ENCODE measurements around the gene EEF1AKMT1. TPM values are rescaled to one million over a fixed set of nuclear protein-coding genes. Genes with fewer than 3 reads are reported as not detected.

EEF1AKMT1 gene
- total and polyA plus RNA-seq, 11 donors: 4.5 to 10.2 (median 8.7) TPM

DNA sequence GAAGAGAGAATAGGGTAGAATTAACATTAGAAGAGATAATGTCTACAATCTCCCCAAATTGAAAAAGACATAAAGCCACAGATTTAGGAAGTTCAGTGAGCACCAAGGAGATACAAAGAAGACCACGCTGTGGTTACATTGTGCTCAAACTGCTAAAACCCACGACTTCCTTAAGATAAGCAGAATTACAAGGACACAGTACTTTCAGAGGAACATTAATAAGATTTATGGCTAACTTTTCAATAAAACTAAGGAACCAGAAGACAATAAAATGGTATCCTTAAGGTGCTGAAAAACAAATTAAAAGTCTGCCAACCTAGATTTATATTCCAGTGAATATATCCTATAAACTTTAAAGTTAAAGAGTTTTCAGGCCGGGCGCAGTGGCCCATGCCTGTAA is 77.7 kb downstream of the EEF1AKMT1 start:
- DNase-seq: no peak
- Histone ChIP-seq H3K4me1 (no peaks in the 10 kb centered on the region), H3K4me3 (no peak overlapping the region), H3K36me3 (peaks cover 0 to 9% (median 0%) of the 10 kb centered on the region in 9 donors), H3K27ac (no peak overlapping the region), H3K9me3 (no peaks in the 10 kb centered on the region), H3K27me3 (peaks cover 0 to 4% (median 0%) of the 10 kb centered on the region in 9 donors)
- intact Hi-C loops (cut with DNase I): no loop called here
- ATAC-seq: no peak
- WGBS, 4 donors: 68 to 87% (median 79%) methylated on average over 4 of the region's 4 CpGs
- TF ChIP-seq, protein P1, sequence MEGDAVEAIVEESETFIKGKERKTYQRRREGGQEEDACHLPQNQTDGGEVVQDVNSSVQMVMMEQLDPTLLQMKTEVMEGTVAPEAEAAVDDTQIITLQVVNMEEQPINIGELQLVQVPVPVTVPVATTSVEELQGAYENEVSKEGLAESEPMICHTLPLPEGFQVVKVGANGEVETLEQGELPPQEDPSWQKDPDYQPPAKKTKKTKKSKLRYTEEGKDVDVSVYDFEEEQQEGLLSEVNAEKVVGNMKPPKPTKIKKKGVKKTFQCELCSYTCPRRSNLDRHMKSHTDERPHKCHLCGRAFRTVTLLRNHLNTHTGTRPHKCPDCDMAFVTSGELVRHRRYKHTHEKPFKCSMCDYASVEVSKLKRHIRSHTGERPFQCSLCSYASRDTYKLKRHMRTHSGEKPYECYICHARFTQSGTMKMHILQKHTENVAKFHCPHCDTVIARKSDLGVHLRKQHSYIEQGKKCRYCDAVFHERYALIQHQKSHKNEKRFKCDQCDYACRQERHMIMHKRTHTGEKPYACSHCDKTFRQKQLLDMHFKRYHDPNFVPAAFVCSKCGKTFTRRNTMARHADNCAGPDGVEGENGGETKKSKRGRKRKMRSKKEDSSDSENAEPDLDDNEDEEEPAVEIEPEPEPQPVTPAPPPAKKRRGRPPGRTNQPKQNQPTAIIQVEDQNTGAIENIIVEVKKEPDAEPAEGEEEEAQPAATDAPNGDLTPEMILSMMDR (IDR thresholded peaks at IDR 0.05): no peak
- TF ChIP-seq POLR2A (IDR thresholded peaks at IDR 0.05): no peak

DNA sequence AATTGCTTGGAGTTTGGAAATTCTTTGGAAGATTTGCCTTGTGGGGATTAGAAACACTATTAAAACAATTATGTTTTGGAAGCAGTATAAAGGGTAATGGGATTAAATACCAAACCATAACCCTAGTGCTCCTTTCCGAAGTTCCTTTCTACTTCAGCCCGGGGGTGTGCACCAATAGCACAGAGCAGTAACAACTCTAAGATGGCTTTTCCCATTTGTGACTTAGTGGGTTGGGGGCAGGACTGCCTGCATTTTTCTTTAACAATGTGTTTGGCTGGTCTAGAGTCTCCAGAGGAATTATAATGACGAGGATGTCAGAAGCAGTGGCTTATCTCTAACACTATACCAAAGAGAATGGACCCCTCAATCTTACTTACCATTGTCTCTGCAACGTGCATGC is 82.1 kb downstream of the EEF1AKMT1 start:
- WGBS, 4 donors: 66 to 74% (median 68%) methylated on average over 4 of the region's 4 CpGs
- Histone ChIP-seq H3K27ac (no peak overlapping the region), H3K4me1 (peaks cover 0 to under 1% (median 0%) of the 10 kb centered on the region in 12 donors), H3K4me3 (no peak overlapping the region), H3K9me3 (no peaks in the 10 kb centered on the region), H3K36me3 (peaks cover 0 to 20% (median 3%) of the 10 kb centered on the region in 9 donors), H3K27me3 (no peaks in the 10 kb centered on the region)
- ATAC-seq (no peak), DNase-seq (no peak)
- TF ChIP-seq, protein P1 (IDR thresholded peaks at IDR 0.05): no peak
- no peak for TF ChIP-seq POLR2A (IDR thresholded peaks at IDR 0.05)
- intact Hi-C loops (cut with DNase I): no loop called here

DNA sequence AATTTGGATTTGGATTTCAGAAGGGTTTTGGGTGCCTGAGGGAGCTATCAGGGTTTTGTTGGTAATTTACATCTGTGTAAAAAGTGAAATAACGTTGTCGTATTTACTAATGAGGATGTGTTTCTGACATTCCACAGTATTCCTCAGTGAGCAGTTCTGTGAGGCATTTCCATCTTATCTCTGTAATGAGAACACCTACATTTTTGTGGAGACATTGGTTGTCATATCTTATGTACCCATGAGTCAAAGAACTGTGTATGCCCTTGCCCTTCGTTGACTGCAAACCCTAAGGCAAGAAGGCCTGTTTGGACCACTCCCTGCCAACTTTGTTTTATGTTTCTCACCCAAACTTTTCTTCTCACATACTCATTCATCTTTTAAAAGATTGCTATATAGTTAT is 84.5 kb downstream of the EEF1AKMT1 start:
- Histone ChIP-seq H3K27me3 (no peaks in the 10 kb centered on the region), H3K4me3 (no peak overlapping the region), H3K36me3 (peaks cover 0 to 20% (median 3%) of the 10 kb centered on the region in 9 donors), H3K9me3 (no peaks in the 10 kb centered on the region), H3K4me1 (peaks cover 0 to 3% (median 0%) of the 10 kb centered on the region in 12 donors), H3K27ac (no peak overlapping the region)
- ATAC-seq (no peak), DNase-seq (no peak)
- no peak for TF ChIP-seq POLR2A (IDR thresholded peaks at IDR 0.05)
- TF ChIP-seq, protein P1 (IDR thresholded peaks at IDR 0.05): no peak
- WGBS, 4 donors: 94 to 96% (median 95%) methylated on average over 3 of the region's 3 CpGs
- intact Hi-C loops (cut with DNase I): no loop called here

DNA sequence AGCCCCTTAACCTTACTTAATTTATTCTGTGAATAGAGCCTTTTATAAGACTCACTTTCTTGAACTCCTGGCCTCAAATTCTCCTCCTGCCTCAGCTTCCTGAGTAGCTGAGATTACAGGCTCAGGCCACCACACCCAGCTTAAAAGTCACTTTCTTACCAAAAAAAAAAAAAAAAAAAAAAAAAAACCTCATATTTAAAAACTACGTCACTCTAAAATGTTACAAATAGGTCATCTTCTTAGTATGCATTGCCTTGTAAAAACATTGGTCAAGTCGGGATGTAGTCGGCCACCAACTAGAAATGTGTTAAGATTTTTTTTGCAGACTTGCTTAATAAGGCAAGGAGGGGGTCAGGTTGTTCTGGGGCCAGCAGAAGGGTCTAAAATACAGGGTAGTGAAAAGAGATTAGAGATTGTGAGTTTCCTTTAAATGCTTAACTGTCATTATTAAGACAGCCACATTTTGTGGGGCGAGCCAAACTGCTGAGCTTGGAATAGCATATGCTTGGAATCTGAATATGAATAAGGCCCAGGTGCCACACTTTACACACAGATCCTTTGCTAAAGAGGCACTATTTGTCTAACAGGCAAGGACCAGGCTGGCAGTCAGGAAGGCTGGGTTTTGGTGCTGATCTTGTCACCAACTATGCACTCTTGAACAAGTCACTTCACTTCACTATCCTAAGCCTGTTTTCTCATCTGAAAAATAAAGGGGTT is 86.7 kb downstream of the EEF1AKMT1 start:
- WGBS, 4 donors: 67 to 82% (median 76%) methylated on average over 4 of the region's 4 CpGs
- Histone ChIP-seq H3K36me3 (peaks cover 0 to 24% (median 3%) of the 10 kb centered on the region in 9 donors), H3K27ac (no peak overlapping the region), H3K9me3 (no peaks in the 10 kb centered on the region), H3K27me3 (no peaks in the 10 kb centered on the region), H3K4me3 (no peak overlapping the region), H3K4me1 (peaks cover 0 to 3% (median 0%) of the 10 kb centered on the region in 12 donors)
- intact Hi-C loops (cut with DNase I): no loop called here
- ATAC-seq: peak in 2 of 4 donors; percentile 39 to 45
- no peak for DNase-seq
- no peak for TF ChIP-seq POLR2A (IDR thresholded peaks at IDR 0.05)
- TF ChIP-seq, protein P1 (IDR thresholded peaks at IDR 0.05): no peak

All from heart left ventricle (tissue), 16 donors.